ENCODE measurements around the gene PDGFD.

PDGFD gene

DNA sequence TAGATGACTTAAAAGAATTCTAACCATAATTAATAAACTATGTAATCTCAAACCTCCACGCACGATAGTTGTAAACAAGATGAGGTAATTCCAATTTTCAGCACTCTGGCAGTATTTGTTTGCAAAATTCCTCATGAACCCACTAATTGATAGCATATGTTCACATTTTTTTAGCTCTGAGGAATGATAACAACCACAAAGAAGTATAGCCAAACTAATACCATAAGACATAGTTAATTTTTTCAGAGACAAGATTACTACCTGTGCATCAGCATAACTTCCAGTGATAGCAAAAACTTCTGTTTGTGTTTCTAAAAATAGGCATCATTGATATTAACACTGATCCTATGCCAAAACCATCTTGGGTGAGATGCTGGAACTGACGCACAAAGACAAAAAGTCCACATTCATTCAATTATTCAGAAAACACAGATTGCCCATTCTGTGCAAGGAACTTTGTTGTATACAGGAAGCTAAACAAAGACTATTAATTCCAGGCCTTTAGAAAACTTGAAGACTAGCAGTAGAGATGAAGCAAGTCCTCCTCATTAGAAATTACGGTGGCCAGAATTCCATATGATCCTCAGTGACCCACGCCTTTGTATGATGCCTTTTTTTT, 57.7 kb downstream of the PDGFD start:
- H3K27ac ChIP-seq, result no peak overlapping the region
- TF ChIP-seq, protein P1, sequence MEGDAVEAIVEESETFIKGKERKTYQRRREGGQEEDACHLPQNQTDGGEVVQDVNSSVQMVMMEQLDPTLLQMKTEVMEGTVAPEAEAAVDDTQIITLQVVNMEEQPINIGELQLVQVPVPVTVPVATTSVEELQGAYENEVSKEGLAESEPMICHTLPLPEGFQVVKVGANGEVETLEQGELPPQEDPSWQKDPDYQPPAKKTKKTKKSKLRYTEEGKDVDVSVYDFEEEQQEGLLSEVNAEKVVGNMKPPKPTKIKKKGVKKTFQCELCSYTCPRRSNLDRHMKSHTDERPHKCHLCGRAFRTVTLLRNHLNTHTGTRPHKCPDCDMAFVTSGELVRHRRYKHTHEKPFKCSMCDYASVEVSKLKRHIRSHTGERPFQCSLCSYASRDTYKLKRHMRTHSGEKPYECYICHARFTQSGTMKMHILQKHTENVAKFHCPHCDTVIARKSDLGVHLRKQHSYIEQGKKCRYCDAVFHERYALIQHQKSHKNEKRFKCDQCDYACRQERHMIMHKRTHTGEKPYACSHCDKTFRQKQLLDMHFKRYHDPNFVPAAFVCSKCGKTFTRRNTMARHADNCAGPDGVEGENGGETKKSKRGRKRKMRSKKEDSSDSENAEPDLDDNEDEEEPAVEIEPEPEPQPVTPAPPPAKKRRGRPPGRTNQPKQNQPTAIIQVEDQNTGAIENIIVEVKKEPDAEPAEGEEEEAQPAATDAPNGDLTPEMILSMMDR (conservative IDR thresholded peaks at IDR 0.05; ENCODE audit: low read depth), result no peak
- ChIA-PET POLR2A (ENCODE audit: low non-redundant PET) (no interaction called here), CTCF (interaction anchor here (0.6 kb wide), 1 partner anchor 318 kb away, joined by 3 read pairs; no protein-coding TSS in a partner anchor)
- DNase-seq (ENCODE audit: low spot score), result no peak

DNA sequence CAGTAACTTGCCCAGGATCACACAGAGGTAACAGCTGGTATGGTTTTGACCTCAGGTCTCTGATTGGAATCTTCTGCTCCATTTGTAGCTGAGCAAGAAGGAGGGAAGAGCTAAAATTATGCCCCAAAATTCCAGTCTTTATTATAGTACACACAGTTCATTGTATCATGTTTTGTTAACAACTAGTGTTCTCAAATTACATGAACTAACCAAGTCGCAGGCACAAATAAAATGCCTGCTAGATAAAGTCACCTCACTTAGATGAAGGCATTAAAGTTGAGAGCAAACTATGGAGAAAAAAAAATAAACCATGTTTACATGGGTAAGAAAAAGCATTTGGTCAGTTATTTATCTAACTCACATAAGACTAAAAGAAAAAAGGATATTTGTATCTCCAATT, 58.8 kb downstream of the PDGFD start:
- DNase-seq (ENCODE audit: low spot score), result no peak
- no peak overlapping the region for H3K27ac ChIP-seq
- TF ChIP-seq, protein P1 (conservative IDR thresholded peaks at IDR 0.05; ENCODE audit: low read depth), result no peak
- POLR2A ChIA-PET (ENCODE audit: low non-redundant PET), result no interaction called here
- CTCF ChIA-PET, result no interaction called here

GRCh38 chr11:104104664-104105063, 59.3 kb downstream of the PDGFD start:
- H3K27ac ChIP-seq, result no peak overlapping the region
- CTCF ChIA-PET, result no interaction called here
- TF ChIP-seq, protein P1 (conservative IDR thresholded peaks at IDR 0.05; ENCODE audit: low read depth), result no peak
- DNase-seq (ENCODE audit: low spot score), result no peak
- POLR2A ChIA-PET (ENCODE audit: low non-redundant PET), result no interaction called here

- TF ChIP-seq, protein P1 (conservative IDR thresholded peaks at IDR 0.05; ENCODE audit: low read depth), result no peak
- DNase-seq (ENCODE audit: low spot score), result no peak
- CTCF ChIA-PET, result interaction anchor here (0.8 kb wide), 1 partner anchor 9 kb away, joined by 3 read pairs; no protein-coding TSS in a partner anchor
- H3K27ac ChIP-seq, result no peak overlapping the region
- POLR2A ChIA-PET (ENCODE audit: low non-redundant PET), result no interaction called here
Measured at GRCh38 chr11:104104201-104104600, 59.7 kb downstream of the PDGFD start.

DNA sequence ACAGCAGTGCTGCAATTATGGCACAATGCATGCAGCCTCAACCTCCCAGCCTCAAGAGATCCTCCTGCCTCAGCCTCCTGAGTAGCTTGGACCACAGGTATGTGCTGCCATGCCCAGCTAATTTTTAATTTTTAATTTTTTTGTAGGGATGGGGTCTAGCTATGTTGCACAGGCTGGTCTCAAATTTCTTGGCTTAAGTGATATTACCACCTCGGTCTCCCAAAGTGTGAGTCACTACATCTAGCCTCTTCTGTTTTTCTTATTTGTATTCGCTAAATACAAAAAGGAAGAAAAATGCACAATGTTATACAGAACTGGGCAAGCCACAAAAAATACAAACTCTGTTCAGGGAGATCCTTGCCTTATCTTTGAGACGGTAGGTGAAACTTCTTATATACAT, 65.4 kb downstream of the PDGFD start:
- H3K27ac ChIP-seq, result no peak overlapping the region
- TF ChIP-seq, protein P1 (conservative IDR thresholded peaks at IDR 0.05; ENCODE audit: low read depth), result no peak
- CTCF ChIA-PET, result interaction anchor here (0.6 kb wide), 2 partner anchors 8 to 18 kb away, joined by 3 read pairs; no protein-coding TSS in a partner anchor
- POLR2A ChIA-PET (ENCODE audit: low non-redundant PET), result no interaction called here
- no peak for DNase-seq (ENCODE audit: low spot score)

GRCh38 chr11:104098132-104098531, 65.8 kb downstream of the PDGFD start:
- H3K27ac ChIP-seq, result no peak overlapping the region
- CTCF ChIA-PET, result interaction anchor here (0.6 kb wide), 1 partner anchor 8 kb away, joined by 3 read pairs; no protein-coding TSS in a partner anchor
- POLR2A ChIA-PET (ENCODE audit: low non-redundant PET), result no interaction called here
- DNase-seq (ENCODE audit: low spot score), result no peak
- TF ChIP-seq, protein P1 (conservative IDR thresholded peaks at IDR 0.05; ENCODE audit: low read depth), result no peak
